Gastroesophageal sphincter (tissue), 3 donors: ENCODE data around the gene PLEKHG5.

Experiments used
- CTCF ChIP-seq, 4 experiments: fragments of 200-600 bp in 2 of 4; fragments of 450-650 bp in 2 of 4; sonication (generic) in 1 of 4; IDR thresholded peaks; one replicate each; pipeline ENCODE4 v1.5.1; 2017 to 2019; ENCODE audit warnings: antibody characterized with exemption in 4 of 4, mild to moderate bottlenecking in 2 of 4, moderate library complexity in 2 of 4
- EP300 ChIP-seq: sonication (generic); formaldehyde crosslinking; IDR thresholded peaks from one replicate; pipeline ENCODE4 v1.6.1; 2017; ENCODE audit warnings: antibody characterized with exemption, mild to moderate bottlenecking
- POLR2A ChIP-seq, 2 donors: fragments of 450-650 bp; IDR thresholded peaks; one replicate each; pipeline ENCODE4 v1.6.1; 2017; ENCODE audit warnings: antibody characterized with exemption in 2 of 2, mild to moderate bottlenecking in 2 of 2, moderate library complexity in 1 of 2
- POLR2AphosphoS5 ChIP-seq: sonication (generic); formaldehyde crosslinking; IDR thresholded peaks from one replicate; pipeline ENCODE4 v1.6.1; 2017; ENCODE audit warnings: antibody characterized with exemption

GRCh38 chr1:6521536-6521935 lies 30.1 kb upstream of the PLEKHG5 start:
- TF ChIP-seq CTCF (IDR thresholded peaks at IDR 0.05) (no peak), POLR2AphosphoS5 (no peak), EP300 (no peak), POLR2A (IDR thresholded peaks at IDR 0.05) (no peak)
